Tibial nerve (tissue), 4 donors: ENCODE results near the gene MAMSTR.

Experiments
- CTCF ChIP-seq, 5 experiments: fragments of 200-600 bp in 3 of 5; fragments of 450-650 bp in 2 of 5; sonication (generic) in 3 of 5; IDR thresholded peaks; one replicate each; pipeline ENCODE4 v1.5.1; 2016 to 2019; ENCODE audit warnings: antibody characterized with exemption in 5 of 5, mild to moderate bottlenecking in 3 of 5, moderate library complexity in 2 of 5
- EP300 ChIP-seq, 2 donors: sonication (generic); formaldehyde crosslinking; IDR thresholded peaks; one replicate each; pipeline ENCODE4 v1.6.1; 2017; ENCODE audit warnings: antibody characterized with exemption in 2 of 2, mild to moderate bottlenecking in 1 of 2
- POLR2A ChIP-seq, 2 donors: fragments of 450-650 bp; IDR thresholded peaks; one replicate each; pipeline ENCODE4 v1.6.1; 2017; ENCODE audit warnings: antibody characterized with exemption in 2 of 2, mild to moderate bottlenecking in 2 of 2, moderate library complexity in 2 of 2

GRCh38 chr19:48680436-48681126, 38.9 kb downstream of the MAMSTR start:
- no peak for TF ChIP-seq CTCF (IDR thresholded peaks at IDR 0.05)
- no peak for TF ChIP-seq POLR2A (IDR thresholded peaks at IDR 0.05)
- TF ChIP-seq EP300 (IDR thresholded peaks at IDR 0.05): no peak
